HCT116 (cell line): Measurements from ENCODE around the gene GOLGA2.

Experiments
- CTCF ChIP-seq, 3 experiments: fragments of 200-600 bp in 1 of 3; sonication (generic) in 1 of 3; IDR thresholded peaks in 2 of 3; conservative IDR thresholded peaks in 1 of 3; 2 replicates each; pipeline ENCODE4 v1.5.1; 2012 to 2017; ENCODE audit warnings: low read depth in 2 of 3, low read length in 2 of 3, antibody characterized with exemption in 1 of 3, borderline replicate concordance in 1 of 3, control low read depth in 1 of 3, mild to moderate bottlenecking in 1 of 3, mixed read lengths in 1 of 3, mixed run types in 1 of 3, moderate library complexity in 1 of 3; ENCODE audit not compliant: insufficient read depth in 1 of 3
- EGR1 ChIP-seq: IDR thresholded peaks from 2 replicates; pipeline ENCODE4 v1.6.1; 2012; ENCODE audit warnings: low read depth
- POLR2A ChIP-seq: IDR thresholded peaks from 2 replicates; pipeline ENCODE4 v1.7.0; 2011; ENCODE audit warnings: borderline replicate concordance; ENCODE audit not compliant: insufficient read depth, insufficient read length; ENCODE audit errors: extremely low read depth
- REST ChIP-seq: IDR thresholded peaks from 2 replicates; pipeline ENCODE4 v1.6.1; 2012; ENCODE audit warnings: low read depth

- TF ChIP-seq CTCF (IDR thresholded peaks at IDR 0.05 in 2 of 3, conservative IDR thresholded peaks at IDR 0.05 in 1 of 3; ENCODE audit: borderline replicate concordance in 1 of 3, insufficient read depth in 1 of 3, low read depth in 2 of 3, low read length in 2 of 3) (no peak), REST (no peak), POLR2A (no peak), EGR1 (no peak)
These were observed 21.8 kb downstream of the GOLGA2 start for GRCh38 chr9:128253991-128254346.
